GM12878 (cell line): ENCODE results near the gene CDC34. TPM values are rescaled to one million over a fixed set of nuclear protein-coding genes. Genes with fewer than 3 reads are reported as not detected.

Experiments used
- ATAC-seq: fragments of 200-7000 bp; cut with Tn5 transposase; 3 replicates; pipeline ENCODE4 v1.9.1; 2020; ENCODE audit warnings: mild to moderate bottlenecking, moderate library complexity
- BruUV-seq: library from RNA; stranded (reverse); fragments of 400-500 nt; replicated peaks from 2 replicates; lab custom pipeline; 2021; lab: Mats Ljungman, UMichigan
- CTCF ChIA-PET: fragments of 300-600 bp; sonication (Branson Sonifier 250); formaldehyde crosslinking; extraction: SDS; loops from one replicate; lab custom pipeline; 2021; ENCODE audit warnings: inconsistent platforms; lab: Yijun Ruan, JAX
- POLR2A ChIA-PET: fragments of 350-600 bp; formaldehyde crosslinking; extraction: SDS; loops from one replicate; lab custom pipeline; 2021; ENCODE audit warnings: inconsistent platforms; lab: Charles Lee
- RAD21 ChIA-PET: fragments of 300-600 bp; sonication (Branson Sonifier 250); formaldehyde crosslinking; loops from one replicate; lab custom pipeline; 2023; ENCODE audit warnings: antibody characterized with exemption; ENCODE audit not compliant: unreplicated experiment; lab: Charles Lee
- SMC1A ChIA-PET: fragments of 300-600 bp; sonication (Branson Sonifier 250); formaldehyde crosslinking; loops from one replicate; lab custom pipeline; 2023; ENCODE audit not compliant: unreplicated experiment, uncharacterized antibody; lab: Charles Lee
- DNase-seq: peaks from one replicate; pipeline ENCODE4 v3.0.0-alpha.2; 2011; ENCODE audit warnings: low read depth, low spot score
- FAIRE-seq: peaks from 3 replicates; lab custom pipeline; 2011; peaks lifted over from hg19 to GRCh38; lab: Jason Lieb, UNC
- H2AFZ ChIP-seq: 2 replicates; pipeline ENCODE4 v1.6.0; 2011; ENCODE audit warnings: low read depth, low read length, control low read depth; ENCODE audit not compliant: control insufficient read depth
- H3K27ac ChIP-seq: 2 replicates; pipeline ENCODE4 v1.5.1; 2011; ENCODE audit warnings: control low read depth; ENCODE audit not compliant: control insufficient read depth, insufficient read depth
- H3K27me3 ChIP-seq, 2 experiments: replicated peaks in 1 of 2; 2 replicates each; pipeline versions ENCODE4 v1.6.0 to v1.6.1; 2011; ENCODE audit warnings: low read length in 1 of 2; ENCODE audit not compliant: control insufficient read depth in 2 of 2, insufficient read depth in 2 of 2
- H3K36me3 ChIP-seq, 2 experiments: 2 replicates each; pipeline ENCODE4 v1.5.1; 2011; ENCODE audit warnings: low read length in 1 of 2; ENCODE audit not compliant: control insufficient read depth in 2 of 2, insufficient read depth in 2 of 2
- H3K4me1 ChIP-seq: 2 replicates; pipeline ENCODE4 v1.6.1; 2011; ENCODE audit warnings: mild to moderate bottlenecking, low read length, moderate library complexity, mixed read lengths; ENCODE audit not compliant: control insufficient read depth, insufficient read depth
- H3K4me2 ChIP-seq: 2 replicates; pipeline ENCODE4 v1.6.0; 2011; ENCODE audit warnings: control low read depth; ENCODE audit not compliant: control insufficient read depth, insufficient read depth
- H3K4me3 ChIP-seq: fragments of 200-600 bp; sonication (generic); 2 replicates; pipeline ENCODE4 v1.5.1; 2016
- H3K79me2 ChIP-seq: 2 replicates; pipeline ENCODE4 v1.6.0; 2011; ENCODE audit warnings: low read length; ENCODE audit not compliant: control insufficient read depth, insufficient read depth
- H3K9ac ChIP-seq: 2 replicates; pipeline ENCODE4 v1.8.0; 2011; ENCODE audit warnings: low read length, control low read depth, mixed read lengths; ENCODE audit not compliant: control insufficient read depth, insufficient read depth
- H3K9me3 ChIP-seq: replicated peaks from 3 replicates; pipeline ENCODE4 v1.5.1; 2011; ENCODE audit warnings: mild to moderate bottlenecking, low read length; ENCODE audit not compliant: control insufficient read depth, insufficient read depth
- H4K20me1 ChIP-seq: 2 replicates; pipeline ENCODE4 v1.6.0; 2011; ENCODE audit not compliant: control insufficient read depth, insufficient read depth
- ASH2L ChIP-seq: fragments of 300-600, 200-600 bp; sonication (generic); IDR thresholded peaks from 2 replicates; pipeline ENCODE4 v1.6.1; 2017; ENCODE audit warnings: low read depth, mild to moderate bottlenecking, borderline replicate concordance
- BHLHE40 ChIP-seq, 2 experiments: fragments of 450-650 bp in 1 of 2; IDR thresholded peaks; 2 replicates each; pipeline ENCODE4 v1.6.1; 2011 to 2017; ENCODE audit warnings: low read depth in 2 of 2, borderline replicate concordance in 1 of 2, improper control_type of control experiment in 1 of 2, low read length in 1 of 2, mild to moderate bottlenecking in 1 of 2
- DPF2 ChIP-seq: fragments of 450-650 bp; IDR thresholded peaks from 2 replicates; pipeline ENCODE4 v1.6.1; 2017; ENCODE audit warnings: mild to moderate bottlenecking
- GATAD2B ChIP-seq: fragments of 450-650 bp; conservative IDR thresholded peaks from 2 replicates; pipeline ENCODE4 v1.6.1; 2017; ENCODE audit warnings: low read depth, mild to moderate bottlenecking, moderate library complexity
- POLR2AphosphoS2 ChIP-seq: IDR thresholded peaks from 2 replicates; pipeline ENCODE4 v1.6.1; 2011; ENCODE audit warnings: low read depth, mild to moderate bottlenecking, low read length, improper control_type of control experiment, moderate library complexity
- RUNX3 ChIP-seq: IDR thresholded peaks from 2 replicates; pipeline ENCODE4 v1.6.1; 2012; ENCODE audit warnings: low read length, inconsistent platforms
- ZNF24 ChIP-seq: fragments of 450-650 bp; IDR thresholded peaks from 2 replicates; pipeline ENCODE4 v1.6.1; 2017; ENCODE audit warnings: antibody characterized with exemption, mild to moderate bottlenecking
- WGBS: methylation state at CpG from one replicate; pipeline ENCODE4 v1.1.6; 2016; ENCODE audit warnings: low lambda C conversion rate; ENCODE audit not compliant: insufficient replicate concordance, insufficient coverage; ENCODE audit errors: missing lambda C conversion rate; 5-methylcytosine and 5-hydroxymethylcytosine counted together
- in situ Hi-C: fragments of 300-500 bp; cut with MboI; formaldehyde crosslinking; loops from 9 replicates; pipeline ENCODE4 v1.14.3; 2018; ENCODE audit warnings: mixed read lengths
- intact Hi-C: fragments of 100-400 bp; cut with micrococcal nuclease; formaldehyde crosslinking; loops from one replicate; pipeline ENCODE4 v1.14.2; 2022; ENCODE audit not compliant: unreplicated experiment
- polyA plus RNA-seq, 11 experiments: library from polyadenylated mRNA; depleted of rRNA in 4 of 11; unstranded in 6 of 11; stranded (reverse) in 5 of 11; fragments of >200 nt; fragmentation: Nextera tagmentation in 4 of 11; fragmentation: Illumina TruSeq in 1 of 11; extraction: Ambion mirVana in 4 of 11; extraction: Trizol in 1 of 11; gene quantifications; 1 replicate in 1 of 11; 2 replicates in 10 of 11; pipeline versions ENCODE4 v1.2.1 to v1.2.3, GENCODE V29; 2011 to 2016; ENCODE audit warnings: inconsistent platforms in 2 of 11, missing spikeins in 2 of 11, low read depth in 1 of 11
- total RNA-seq, 4 experiments: library from RNA; depleted of rRNA in 3 of 4; stranded (reverse); fragments of >200 nt in 3 of 4; fragmentation: Illumina TruSeq in 1 of 4; extraction: Trizol in 1 of 4; gene quantifications; 2 replicates each; pipeline versions ENCODE4 v1.2.1 to v1.2.3, GENCODE V29; 2013 to 2021
- TF ChIP-seq, protein P1 (sequence below): fragments of 450-650 bp; IDR thresholded peaks from 2 replicates; pipeline ENCODE4 v1.6.1; 2016; ENCODE audit warnings: mild to moderate bottlenecking, moderate library complexity, borderline replicate concordance
- TF ChIP-seq, protein P2 (sequence below): fragments of 450-650 bp; conservative IDR thresholded peaks from 2 replicates; pipeline ENCODE4 v1.6.1; 2017; ENCODE audit warnings: mild to moderate bottlenecking, moderate library complexity
- TF ChIP-seq, protein P3 (sequence below): IDR thresholded peaks from 2 replicates; pipeline ENCODE4 v1.6.1; 2012; ENCODE audit warnings: mild to moderate bottlenecking, low read depth, low read length
- TF ChIP-seq, protein P4 (sequence below): IDR thresholded peaks from 2 replicates; pipeline ENCODE4 v1.6.1; 2012; ENCODE audit warnings: low read depth, low read length, improper control_type of control experiment

Gene CDC34
- total and polyA plus RNA-seq, 10 of the 15 experiments (the other 5 are each of a cell fraction or from before 2014, with no cell fraction given) = 0.31 to 48.9 (median 28.5) TPM

DNA sequence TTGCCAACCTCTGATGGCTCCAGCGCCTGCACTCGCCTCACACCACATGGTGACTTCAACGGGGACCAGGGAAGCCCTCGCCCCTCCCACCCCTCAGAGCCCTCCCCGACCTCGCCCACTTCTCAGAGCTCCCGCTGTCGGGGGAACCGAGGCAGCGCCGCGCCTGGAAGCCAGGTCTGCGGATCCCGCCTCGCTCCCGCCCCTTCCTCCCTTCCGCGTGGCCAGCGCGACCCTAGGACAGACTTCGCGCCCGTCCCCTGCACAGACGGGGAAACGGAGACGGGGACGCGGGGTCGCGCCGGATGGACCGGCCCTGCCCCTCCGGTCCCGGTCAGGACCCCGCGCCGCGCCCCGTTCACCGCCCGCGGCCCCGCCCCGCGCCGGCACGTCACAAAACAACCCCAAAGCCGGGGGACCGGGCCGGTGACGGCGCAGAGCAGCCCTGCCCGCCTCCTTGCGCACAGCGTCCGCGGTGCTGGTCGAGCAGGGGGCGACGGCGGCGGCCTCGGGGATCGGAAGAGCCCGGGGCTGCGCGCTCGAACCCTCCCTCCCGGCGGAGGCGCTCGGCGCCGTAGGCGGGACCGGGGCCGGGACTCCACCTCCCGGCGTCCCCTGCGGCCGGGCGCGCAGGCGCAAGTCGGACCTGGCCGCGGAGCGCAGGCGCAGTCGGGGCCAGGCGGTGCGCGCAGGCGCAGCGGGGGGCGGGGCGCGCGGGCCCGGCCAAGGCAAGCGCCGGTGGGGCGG, 379 bp upstream of the CDC34 start:
- ChIA-PET POLR2A (interaction anchor here (0.5 to 2.9 kb wide), 9 partner anchors 9 to 79 kb away, joined by 3 to 13 read pairs (median 3); partner anchors contain the start of genes BSG and TPGS1), RAD21 (interaction anchor here (0.8 to 2.4 kb wide), 4 partner anchors 20 to 44 kb away, joined by 4 to 17 read pairs (median 8); no protein-coding TSS in a partner anchor), SMC1A (interaction anchor here (0.6 to 2.9 kb wide), 4 partner anchors 20 to 190 kb away, joined by 3 to 20 read pairs (median 8); no protein-coding TSS in a partner anchor), CTCF (interaction anchor here (0.7 to 7.4 kb wide), 5 partner anchors 21 to 284 kb away, joined by 3 to 42 read pairs (median 4); partner anchors contain the start of gene TPGS1)
- H3K27ac ChIP-seq = peak overlapping the region; percentile 65
- H3K79me2 ChIP-seq = peaks cover 27% of the 10 kb centered on the region
- H3K36me3 ChIP-seq = peaks cover 0 to 2% of the 10 kb centered on the region in 2 experiments; a peak in 3 of 4 replicates
- WGBS = 1% methylated on average over 59 of the region's 103 CpGs
- peaks cover 8% of the 10 kb centered on the region for H3K4me1 ChIP-seq
- FAIRE-seq (no peak), DNase-seq (no peak), ATAC-seq (peak; percentile 78)
- peak overlapping the region; percentile 61 for H3K4me3 ChIP-seq
- no peaks in the 10 kb centered on the region for H4K20me1 ChIP-seq
- peak overlapping the region; percentile 99 for H2AFZ ChIP-seq
- no peaks in the 10 kb centered on the region; the same call in 2 of the 3 replicates for H3K9me3 ChIP-seq
- H3K27me3 ChIP-seq = no peaks in the 10 kb centered on the region
- peak overlapping the region; percentile 89 for H3K4me2 ChIP-seq
- H3K9ac ChIP-seq = peak overlapping the region; percentile 65
- in situ Hi-C loops = no loop called here
- BruUV-seq = no TSS peak
- intact Hi-C loops = loop anchor here (5.0 kb wide), 1 partner anchor 41 kb away; the partner anchor contains the start of gene BSG
- TF ChIP-seq ASH2L = no peak
- TF ChIP-seq, protein P1, sequence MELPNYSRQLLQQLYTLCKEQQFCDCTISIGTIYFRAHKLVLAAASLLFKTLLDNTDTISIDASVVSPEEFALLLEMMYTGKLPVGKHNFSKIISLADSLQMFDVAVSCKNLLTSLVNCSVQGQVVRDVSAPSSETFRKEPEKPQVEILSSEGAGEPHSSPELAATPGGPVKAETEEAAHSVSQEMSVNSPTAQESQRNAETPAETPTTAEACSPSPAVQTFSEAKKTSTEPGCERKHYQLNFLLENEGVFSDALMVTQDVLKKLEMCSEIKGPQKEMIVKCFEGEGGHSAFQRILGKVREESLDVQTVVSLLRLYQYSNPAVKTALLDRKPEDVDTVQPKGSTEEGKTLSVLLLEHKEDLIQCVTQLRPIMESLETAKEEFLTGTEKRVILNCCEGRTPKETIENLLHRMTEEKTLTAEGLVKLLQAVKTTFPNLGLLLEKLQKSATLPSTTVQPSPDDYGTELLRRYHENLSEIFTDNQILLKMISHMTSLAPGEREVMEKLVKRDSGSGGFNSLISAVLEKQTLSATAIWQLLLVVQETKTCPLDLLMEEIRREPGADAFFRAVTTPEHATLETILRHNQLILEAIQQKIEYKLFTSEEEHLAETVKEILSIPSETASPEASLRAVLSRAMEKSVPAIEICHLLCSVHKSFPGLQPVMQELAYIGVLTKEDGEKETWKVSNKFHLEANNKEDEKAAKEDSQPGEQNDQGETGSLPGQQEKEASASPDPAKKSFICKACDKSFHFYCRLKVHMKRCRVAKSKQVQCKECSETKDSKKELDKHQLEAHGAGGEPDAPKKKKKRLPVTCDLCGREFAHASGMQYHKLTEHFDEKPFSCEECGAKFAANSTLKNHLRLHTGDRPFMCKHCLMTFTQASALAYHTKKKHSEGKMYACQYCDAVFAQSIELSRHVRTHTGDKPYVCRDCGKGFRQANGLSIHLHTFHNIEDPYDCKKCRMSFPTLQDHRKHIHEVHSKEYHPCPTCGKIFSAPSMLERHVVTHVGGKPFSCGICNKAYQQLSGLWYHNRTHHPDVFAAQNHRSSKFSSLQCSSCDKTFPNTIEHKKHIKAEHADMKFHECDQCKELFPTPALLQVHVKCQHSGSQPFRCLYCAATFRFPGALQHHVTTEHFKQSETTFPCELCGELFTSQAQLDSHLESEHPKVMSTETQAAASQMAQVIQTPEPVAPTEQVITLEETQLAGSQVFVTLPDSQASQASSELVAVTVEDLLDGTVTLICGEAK = no peak
- peak in 1 of 2 experiments; percentile 50; a peak in 2 of 4 replicates for TF ChIP-seq BHLHE40 (IDR thresholded peaks at IDR 0.05; ENCODE audit: borderline replicate concordance in 1 of 2, low read depth in 2 of 2, low read length in 1 of 2)
- TF ChIP-seq, protein P2, sequence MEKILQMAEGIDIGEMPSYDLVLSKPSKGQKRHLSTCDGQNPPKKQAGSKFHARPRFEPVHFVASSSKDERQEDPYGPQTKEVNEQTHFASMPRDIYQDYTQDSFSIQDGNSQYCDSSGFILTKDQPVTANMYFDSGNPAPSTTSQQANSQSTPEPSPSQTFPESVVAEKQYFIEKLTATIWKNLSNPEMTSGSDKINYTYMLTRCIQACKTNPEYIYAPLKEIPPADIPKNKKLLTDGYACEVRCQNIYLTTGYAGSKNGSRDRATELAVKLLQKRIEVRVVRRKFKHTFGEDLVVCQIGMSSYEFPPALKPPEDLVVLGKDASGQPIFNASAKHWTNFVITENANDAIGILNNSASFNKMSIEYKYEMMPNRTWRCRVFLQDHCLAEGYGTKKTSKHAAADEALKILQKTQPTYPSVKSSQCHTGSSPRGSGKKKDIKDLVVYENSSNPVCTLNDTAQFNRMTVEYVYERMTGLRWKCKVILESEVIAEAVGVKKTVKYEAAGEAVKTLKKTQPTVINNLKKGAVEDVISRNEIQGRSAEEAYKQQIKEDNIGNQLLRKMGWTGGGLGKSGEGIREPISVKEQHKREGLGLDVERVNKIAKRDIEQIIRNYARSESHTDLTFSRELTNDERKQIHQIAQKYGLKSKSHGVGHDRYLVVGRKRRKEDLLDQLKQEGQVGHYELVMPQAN = peak; percentile 85
- TF ChIP-seq DPF2 = peak; percentile 88
- TF ChIP-seq ZNF24 = 0 out of 2 replicates have a peak, but pooled peaks have one; percentile 34
- TF ChIP-seq, protein P3, sequence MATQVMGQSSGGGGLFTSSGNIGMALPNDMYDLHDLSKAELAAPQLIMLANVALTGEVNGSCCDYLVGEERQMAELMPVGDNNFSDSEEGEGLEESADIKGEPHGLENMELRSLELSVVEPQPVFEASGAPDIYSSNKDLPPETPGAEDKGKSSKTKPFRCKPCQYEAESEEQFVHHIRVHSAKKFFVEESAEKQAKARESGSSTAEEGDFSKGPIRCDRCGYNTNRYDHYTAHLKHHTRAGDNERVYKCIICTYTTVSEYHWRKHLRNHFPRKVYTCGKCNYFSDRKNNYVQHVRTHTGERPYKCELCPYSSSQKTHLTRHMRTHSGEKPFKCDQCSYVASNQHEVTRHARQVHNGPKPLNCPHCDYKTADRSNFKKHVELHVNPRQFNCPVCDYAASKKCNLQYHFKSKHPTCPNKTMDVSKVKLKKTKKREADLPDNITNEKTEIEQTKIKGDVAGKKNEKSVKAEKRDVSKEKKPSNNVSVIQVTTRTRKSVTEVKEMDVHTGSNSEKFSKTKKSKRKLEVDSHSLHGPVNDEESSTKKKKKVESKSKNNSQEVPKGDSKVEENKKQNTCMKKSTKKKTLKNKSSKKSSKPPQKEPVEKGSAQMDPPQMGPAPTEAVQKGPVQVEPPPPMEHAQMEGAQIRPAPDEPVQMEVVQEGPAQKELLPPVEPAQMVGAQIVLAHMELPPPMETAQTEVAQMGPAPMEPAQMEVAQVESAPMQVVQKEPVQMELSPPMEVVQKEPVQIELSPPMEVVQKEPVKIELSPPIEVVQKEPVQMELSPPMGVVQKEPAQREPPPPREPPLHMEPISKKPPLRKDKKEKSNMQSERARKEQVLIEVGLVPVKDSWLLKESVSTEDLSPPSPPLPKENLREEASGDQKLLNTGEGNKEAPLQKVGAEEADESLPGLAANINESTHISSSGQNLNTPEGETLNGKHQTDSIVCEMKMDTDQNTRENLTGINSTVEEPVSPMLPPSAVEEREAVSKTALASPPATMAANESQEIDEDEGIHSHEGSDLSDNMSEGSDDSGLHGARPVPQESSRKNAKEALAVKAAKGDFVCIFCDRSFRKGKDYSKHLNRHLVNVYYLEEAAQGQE = no peak
- TF ChIP-seq, protein P4, sequence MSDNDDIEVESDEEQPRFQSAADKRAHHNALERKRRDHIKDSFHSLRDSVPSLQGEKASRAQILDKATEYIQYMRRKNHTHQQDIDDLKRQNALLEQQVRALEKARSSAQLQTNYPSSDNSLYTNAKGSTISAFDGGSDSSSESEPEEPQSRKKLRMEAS = peak; percentile 17; the same call in 1 of the 2 replicates
- TF ChIP-seq RUNX3 = no peak
- TF ChIP-seq GATAD2B = peak; percentile 91
- TF ChIP-seq POLR2AphosphoS2 = 0 out of 2 replicates have a peak, but pooled peaks have one; percentile 37
